Measurements from ENCODE around the gene MAGEB17.
"Not testable (repeated sequence)": the region's sequence is repeated elsewhere in the genome, so short reads cannot be mapped to it uniquely, and the experiment has no call there.

Gene MAGEB17

GRCh38 chrX:16155581-16156096 is 11.6 kb upstream of the MAGEB17 start:
- no peak overlapping the region for H3K4me3 ChIP-seq
- no peak overlapping the region for H3K27ac ChIP-seq

GRCh38 chrX:16156692-16157331 is 10.5 kb upstream of the MAGEB17 start:
- Histone ChIP-seq H3K4me3 (no peak overlapping the region), H3K27ac (no peak overlapping the region)

- Histone ChIP-seq H3K27ac (no peak overlapping the region), H3K4me3 (no peak overlapping the region)
These were observed 6.6 kb upstream of the MAGEB17 start for GRCh38 chrX:16160729-16161128.

- not testable (repeated sequence) for H3K4me3 ChIP-seq
These were observed 6.1 kb upstream of the MAGEB17 start for GRCh38 chrX:16161173-16161572.

GRCh38 chrX:16162391-16162790 is 4.9 kb upstream of the MAGEB17 start:
- Histone ChIP-seq H3K27ac (no peak overlapping the region), H3K4me3 (no peak overlapping the region)

More at GRCh38 chrX:16161173-16161572, 6.1 kb upstream of the MAGEB17 start:
- H3K27ac ChIP-seq = not testable (repeated sequence)

- no peak overlapping the region for H3K27ac ChIP-seq
- no peak overlapping the region for H3K4me3 ChIP-seq
These were observed 2.5 kb upstream of the MAGEB17 start for GRCh38 chrX:16164748-16165147.

- Histone ChIP-seq H3K4me3 (no peak overlapping the region), H3K27ac (no peak overlapping the region)
These were observed 3.8 kb downstream of the MAGEB17 start for GRCh38 chrX:16171039-16171438.

GRCh38 chrX:16171944-16172343 is 4.7 kb downstream of the MAGEB17 start:
- H3K27ac ChIP-seq = no peak overlapping the region
- no peak overlapping the region for H3K4me3 ChIP-seq

- no peak overlapping the region for H3K4me3 ChIP-seq
- no peak overlapping the region for H3K27ac ChIP-seq
These were observed 5.1 kb downstream of the MAGEB17 start for GRCh38 chrX:16172391-16172790.

- no peak overlapping the region for H3K27ac ChIP-seq
- no peak overlapping the region for H3K4me3 ChIP-seq
These were observed 8.2 kb downstream of the MAGEB17 start for GRCh38 chrX:16175329-16176061.

- no peak overlapping the region for H3K27ac ChIP-seq
- H3K4me3 ChIP-seq = no peak overlapping the region
These were observed 10.0 kb downstream of the MAGEB17 start for GRCh38 chrX:16177260-16177659.

- H3K27ac ChIP-seq, H3K4me3 ChIP-seq: not testable (repeated sequence)
These were observed 16.6 kb downstream of the MAGEB17 start for GRCh38 chrX:16183843-16184242.

GRCh38 chrX:16185725-16186136 is 18.4 kb downstream of the MAGEB17 start:
- Histone ChIP-seq H3K4me3 (no peak overlapping the region), H3K27ac (no peak overlapping the region)

- no peak overlapping the region for H3K4me3 ChIP-seq
- H3K27ac ChIP-seq = no peak overlapping the region
These were observed 19.2 kb downstream of the MAGEB17 start for GRCh38 chrX:16186380-16187007.

- H3K27ac ChIP-seq = no peak overlapping the region
- H3K4me3 ChIP-seq = no peak overlapping the region
These were observed 19.9 kb downstream of the MAGEB17 start for GRCh38 chrX:16187024-16187760.

- no peak overlapping the region for H3K27ac ChIP-seq
- no peak overlapping the region for H3K4me3 ChIP-seq
These were observed 21.4 kb downstream of the MAGEB17 start for GRCh38 chrX:16188687-16189086.

- Histone ChIP-seq H3K4me3 (no peak overlapping the region), H3K27ac (no peak overlapping the region)
These were observed 24.3 kb downstream of the MAGEB17 start for GRCh38 chrX:16191605-16192004.

GRCh38 chrX:16196829-16197228 is 29.5 kb downstream of the MAGEB17 start:
- Histone ChIP-seq H3K27ac (no peak overlapping the region), H3K4me3 (no peak overlapping the region)

GRCh38 chrX:16199343-16199742 is 32.1 kb downstream of the MAGEB17 start:
- no peak overlapping the region for H3K4me3 ChIP-seq
- no peak overlapping the region for H3K27ac ChIP-seq

- H3K4me3 ChIP-seq = no peak overlapping the region
- no peak overlapping the region for H3K27ac ChIP-seq
These were observed 35.7 kb downstream of the MAGEB17 start for GRCh38 chrX:16202943-16203342.
